Measurements from ENCODE around the gene CNTLN.

DNA sequence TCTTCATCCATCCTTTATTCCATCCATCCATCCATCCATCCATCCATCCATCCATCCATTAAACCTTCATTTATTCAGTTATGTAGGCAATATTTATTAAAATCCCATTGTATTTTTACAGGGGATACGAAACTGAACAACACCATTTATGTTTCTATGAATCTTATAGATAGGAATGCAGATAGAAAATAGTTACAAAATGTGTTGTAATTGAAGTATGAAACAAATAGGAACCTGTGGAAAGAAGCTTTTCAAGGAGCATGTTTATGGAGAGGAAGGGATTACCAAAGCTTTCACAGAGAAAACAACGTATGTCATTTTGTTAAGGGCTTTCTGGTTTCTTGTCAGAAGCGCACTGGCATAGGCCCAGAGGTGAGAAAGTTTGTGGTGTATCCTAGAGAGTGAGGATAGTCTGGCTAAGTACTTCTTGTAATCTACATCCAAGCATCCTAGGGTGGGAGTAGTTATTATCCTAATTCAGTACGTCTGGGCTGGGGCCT lies 184.0 kb downstream of the CNTLN start:
- TF ChIP-seq ZFP36 (IDR thresholded peaks at IDR 0.05; ENCODE audit: borderline replicate concordance, partially characterized antibody) = no peak
- TF ChIP-seq, protein P1, sequence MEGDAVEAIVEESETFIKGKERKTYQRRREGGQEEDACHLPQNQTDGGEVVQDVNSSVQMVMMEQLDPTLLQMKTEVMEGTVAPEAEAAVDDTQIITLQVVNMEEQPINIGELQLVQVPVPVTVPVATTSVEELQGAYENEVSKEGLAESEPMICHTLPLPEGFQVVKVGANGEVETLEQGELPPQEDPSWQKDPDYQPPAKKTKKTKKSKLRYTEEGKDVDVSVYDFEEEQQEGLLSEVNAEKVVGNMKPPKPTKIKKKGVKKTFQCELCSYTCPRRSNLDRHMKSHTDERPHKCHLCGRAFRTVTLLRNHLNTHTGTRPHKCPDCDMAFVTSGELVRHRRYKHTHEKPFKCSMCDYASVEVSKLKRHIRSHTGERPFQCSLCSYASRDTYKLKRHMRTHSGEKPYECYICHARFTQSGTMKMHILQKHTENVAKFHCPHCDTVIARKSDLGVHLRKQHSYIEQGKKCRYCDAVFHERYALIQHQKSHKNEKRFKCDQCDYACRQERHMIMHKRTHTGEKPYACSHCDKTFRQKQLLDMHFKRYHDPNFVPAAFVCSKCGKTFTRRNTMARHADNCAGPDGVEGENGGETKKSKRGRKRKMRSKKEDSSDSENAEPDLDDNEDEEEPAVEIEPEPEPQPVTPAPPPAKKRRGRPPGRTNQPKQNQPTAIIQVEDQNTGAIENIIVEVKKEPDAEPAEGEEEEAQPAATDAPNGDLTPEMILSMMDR (IDR thresholded peaks at IDR 0.05) = no peak
- no peak for TF ChIP-seq POLR2AphosphoS2 (conservative IDR thresholded peaks at IDR 0.05; ENCODE audit: low read length)
- no peak for TF ChIP-seq EP300 (IDR thresholded peaks at IDR 0.05)
- TF ChIP-seq RAD21 (conservative IDR thresholded peaks at IDR 0.05 in 1 of 2, IDR thresholded peaks at IDR 0.05 in 1 of 2) = no peak
- TF ChIP-seq HDAC2 (IDR thresholded peaks at IDR 0.05) = no peak
